SK-N-SH treated with all-trans-retinoic acid at 6 μM for 48 hours (cell line): Measurements from ENCODE around the gene SMYD3.

Experiments used
- ATAC-seq: fragments of 200-7000 bp; cut with Tn5 transposase; 3 replicates; pipeline ENCODE4 v1.9.1; 2020; ENCODE audit warnings: mild to moderate bottlenecking, moderate library complexity
- BACH2 ChIP-seq: fragments of 250-450 bp; sonication (Bioruptor Pico); IDR thresholded peaks from 2 replicates; pipeline ENCODE4 v1.9.0; 2021; ENCODE audit warnings: mild to moderate bottlenecking, borderline replicate concordance
- CSDC2 ChIP-seq: fragments of 250-450 bp; sonication (Bioruptor Pico); IDR thresholded peaks from 2 replicates; pipeline ENCODE4 v1.5.0; 2020; ENCODE audit warnings: mild to moderate bottlenecking, moderate library complexity
- ESRRG ChIP-seq: fragments of 250-450 bp; sonication (Bioruptor Pico); IDR thresholded peaks from 2 replicates; pipeline ENCODE4 v1.6.1; 2021; ENCODE audit warnings: mild to moderate bottlenecking
- GLIS3 ChIP-seq: fragments of 250-450 bp; sonication (Bioruptor Pico); IDR thresholded peaks from 2 replicates; pipeline ENCODE4 v1.5.0; 2020; ENCODE audit warnings: mild to moderate bottlenecking, moderate library complexity
- ISL1 ChIP-seq: fragments of 250-450 bp; sonication (Bioruptor Pico); IDR thresholded peaks from 2 replicates; pipeline ENCODE4 v2.1.2; 2022; ENCODE audit warnings: mild to moderate bottlenecking, moderate library complexity
- OSR1 ChIP-seq: fragments of 250-450 bp; sonication (Bioruptor Pico); IDR thresholded peaks from 2 replicates; pipeline ENCODE4 v1.8.0; 2022; ENCODE audit warnings: moderate library complexity, mild to moderate bottlenecking, inconsistent platforms
- PATZ1 ChIP-seq: fragments of 250-450 bp; sonication (Bioruptor Pico); IDR thresholded peaks from 2 replicates; pipeline ENCODE4 v1.8.0; 2020; ENCODE audit warnings: mild to moderate bottlenecking, moderate library complexity, borderline replicate concordance
- PPARA ChIP-seq: fragments of 250-450 bp; sonication (Bioruptor Pico); IDR thresholded peaks from 2 replicates; pipeline ENCODE4 v1.5.0; 2020; ENCODE audit warnings: mild to moderate bottlenecking, borderline replicate concordance
- RARB ChIP-seq: fragments of 250-450 bp; sonication (Bioruptor Pico); IDR thresholded peaks from 2 replicates; pipeline ENCODE4 v1.8.0; 2021; ENCODE audit warnings: mild to moderate bottlenecking, moderate library complexity
- SNAI2 ChIP-seq: fragments of 250-450 bp; sonication (Bioruptor Pico); IDR thresholded peaks from 2 replicates; pipeline ENCODE4 v1.5.0; 2020; ENCODE audit warnings: mild to moderate bottlenecking, moderate library complexity
- TCF4 ChIP-seq: fragments of 250-450 bp; sonication (Bioruptor Pico); IDR thresholded peaks from 2 replicates; pipeline ENCODE4 v1.8.0; 2021; ENCODE audit warnings: mild to moderate bottlenecking, moderate library complexity, borderline replicate concordance
- TOX ChIP-seq: fragments of 250-450 bp; sonication (Bioruptor Pico); IDR thresholded peaks from 2 replicates; pipeline ENCODE4 v1.8.0; 2021; ENCODE audit warnings: mild to moderate bottlenecking, moderate library complexity, borderline replicate concordance
- ZC3H10 ChIP-seq: fragments of 250-450 bp; sonication (Bioruptor Pico); IDR thresholded peaks from 2 replicates; pipeline ENCODE4 v1.5.1; 2021; ENCODE audit warnings: mild to moderate bottlenecking, moderate library complexity
- ZFP3 ChIP-seq: fragments of 250-450 bp; sonication (Bioruptor Pico); IDR thresholded peaks from 2 replicates; pipeline ENCODE4 v1.5.0; 2020; ENCODE audit warnings: mild to moderate bottlenecking, moderate library complexity
- ZFP30 ChIP-seq: fragments of 450-650 bp; formaldehyde crosslinking; IDR thresholded peaks from 2 replicates; pipeline ENCODE4 v1.5.0; 2022; ENCODE audit warnings: mild to moderate bottlenecking, moderate library complexity
- ZNF565 ChIP-seq: fragments of 450-650 bp; formaldehyde crosslinking; conservative IDR thresholded peaks from 2 replicates; pipeline ENCODE4 v1.5.0; 2020; ENCODE audit warnings: low read depth, mild to moderate bottlenecking, moderate library complexity
- ZNF70 ChIP-seq: fragments of 450-650 bp; formaldehyde crosslinking; IDR thresholded peaks from 2 replicates; pipeline ENCODE4 v1.5.0; 2020; ENCODE audit warnings: mild to moderate bottlenecking, moderate library complexity
- ZNF8 ChIP-seq: fragments of 450-650 bp; formaldehyde crosslinking; IDR thresholded peaks from 2 replicates; pipeline ENCODE4 v1.5.0; 2020; ENCODE audit warnings: mild to moderate bottlenecking, moderate library complexity
- TF ChIP-seq, protein P1 (sequence below): fragments of 250-450 bp; sonication (Bioruptor Pico); IDR thresholded peaks from 2 replicates; pipeline ENCODE4 v1.8.0; 2021; ENCODE audit warnings: low read depth, mild to moderate bottlenecking, moderate library complexity, borderline replicate concordance
- TF ChIP-seq, protein P2 (sequence below): fragments of 250-450 bp; sonication (Bioruptor Pico); IDR thresholded peaks from 2 replicates; pipeline ENCODE4 v1.5.1; 2021; ENCODE audit warnings: mild to moderate bottlenecking, moderate library complexity
- TF ChIP-seq, protein P3 (sequence below): fragments of 250-450 bp; sonication (Bioruptor Pico); IDR thresholded peaks from 2 replicates; pipeline ENCODE4 v1.5.0; 2020; ENCODE audit warnings: mild to moderate bottlenecking, moderate library complexity
- TF ChIP-seq, protein P4 (sequence below): fragments of 250-450 bp; sonication (Bioruptor Pico); IDR thresholded peaks from 2 replicates; pipeline ENCODE4 v1.5.1; 2020; ENCODE audit warnings: low read depth, mild to moderate bottlenecking, moderate library complexity

The SMYD3 gene

DNA sequence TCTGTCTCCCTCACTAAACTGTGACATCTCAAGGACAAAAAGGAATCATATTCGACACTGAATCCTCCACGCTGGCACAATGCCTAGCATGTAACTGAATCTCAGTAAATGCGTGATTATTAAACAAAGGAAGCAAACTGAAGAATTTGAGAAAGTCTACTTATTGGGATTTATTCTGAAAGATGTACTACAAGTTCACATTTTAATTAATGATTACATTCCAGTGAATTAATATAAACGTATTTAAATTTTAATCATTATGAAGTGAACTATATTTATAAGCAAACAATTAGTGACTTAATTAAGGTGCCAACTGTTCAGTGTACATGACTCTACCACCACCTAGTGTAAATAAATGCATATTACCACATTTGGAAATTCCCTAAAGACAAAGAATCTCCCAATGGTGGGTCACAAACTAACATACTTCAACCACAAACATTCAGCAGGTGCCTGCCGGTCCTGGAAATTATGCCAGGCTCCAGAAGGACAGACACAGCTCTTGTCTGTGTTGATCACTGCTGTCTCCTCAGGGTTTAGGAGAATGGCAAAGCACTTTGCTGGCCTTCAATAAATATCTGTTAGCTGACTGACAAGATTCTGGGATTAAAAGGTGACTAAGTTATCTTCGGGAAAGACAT lies 56.3 kb downstream of the SMYD3 start:
- ATAC-seq: peak; percentile 72
- TF ChIP-seq ZNF565 (CRISPR knock-in tag) (no peak), SNAI2 (no peak)
- TF ChIP-seq, all 23 proteins: peak for 0

- TF ChIP-seq ISL1: no peak
- no peak for TF ChIP-seq CSDC2
- TF ChIP-seq ZNF565 (CRISPR knock-in tag): no peak
- TF ChIP-seq SNAI2: no peak
- TF ChIP-seq GLIS3 (CRISPR knock-in tag): no peak
- TF ChIP-seq, protein P1, sequence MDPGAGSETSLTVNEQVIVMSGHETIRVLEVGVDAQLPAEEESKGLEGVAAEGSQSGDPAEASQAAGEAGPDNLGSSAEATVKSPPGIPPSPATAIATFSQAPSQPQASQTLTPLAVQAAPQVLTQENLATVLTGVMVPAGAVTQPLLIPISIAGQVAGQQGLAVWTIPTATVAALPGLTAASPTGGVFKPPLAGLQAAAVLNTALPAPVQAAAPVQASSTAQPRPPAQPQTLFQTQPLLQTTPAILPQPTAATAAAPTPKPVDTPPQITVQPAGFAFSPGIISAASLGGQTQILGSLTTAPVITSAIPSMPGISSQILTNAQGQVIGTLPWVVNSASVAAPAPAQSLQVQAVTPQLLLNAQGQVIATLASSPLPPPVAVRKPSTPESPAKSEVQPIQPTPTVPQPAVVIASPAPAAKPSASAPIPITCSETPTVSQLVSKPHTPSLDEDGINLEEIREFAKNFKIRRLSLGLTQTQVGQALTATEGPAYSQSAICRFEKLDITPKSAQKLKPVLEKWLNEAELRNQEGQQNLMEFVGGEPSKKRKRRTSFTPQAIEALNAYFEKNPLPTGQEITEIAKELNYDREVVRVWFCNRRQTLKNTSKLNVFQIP (CRISPR knock-in tag): no peak
- no peak for TF ChIP-seq OSR1 (CRISPR knock-in tag)
- TF ChIP-seq PATZ1: no peak
- TF ChIP-seq, protein P2, sequence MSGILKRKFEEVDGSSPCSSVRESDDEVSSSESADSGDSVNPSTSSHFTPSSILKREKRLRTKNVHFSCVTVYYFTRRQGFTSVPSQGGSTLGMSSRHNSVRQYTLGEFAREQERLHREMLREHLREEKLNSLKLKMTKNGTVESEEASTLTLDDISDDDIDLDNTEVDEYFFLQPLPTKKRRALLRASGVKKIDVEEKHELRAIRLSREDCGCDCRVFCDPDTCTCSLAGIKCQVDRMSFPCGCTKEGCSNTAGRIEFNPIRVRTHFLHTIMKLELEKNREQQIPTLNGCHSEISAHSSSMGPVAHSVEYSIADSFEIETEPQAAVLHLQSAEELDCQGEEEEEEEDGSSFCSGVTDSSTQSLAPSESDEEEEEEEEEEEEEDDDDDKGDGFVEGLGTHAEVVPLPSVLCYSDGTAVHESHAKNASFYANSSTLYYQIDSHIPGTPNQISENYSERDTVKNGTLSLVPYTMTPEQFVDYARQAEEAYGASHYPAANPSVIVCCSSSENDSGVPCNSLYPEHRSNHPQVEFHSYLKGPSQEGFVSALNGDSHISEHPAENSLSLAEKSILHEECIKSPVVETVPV: no peak
- TF ChIP-seq BACH2 (CRISPR knock-in tag): no peak
- no peak for TF ChIP-seq ZC3H10
- TF ChIP-seq, protein P3, sequence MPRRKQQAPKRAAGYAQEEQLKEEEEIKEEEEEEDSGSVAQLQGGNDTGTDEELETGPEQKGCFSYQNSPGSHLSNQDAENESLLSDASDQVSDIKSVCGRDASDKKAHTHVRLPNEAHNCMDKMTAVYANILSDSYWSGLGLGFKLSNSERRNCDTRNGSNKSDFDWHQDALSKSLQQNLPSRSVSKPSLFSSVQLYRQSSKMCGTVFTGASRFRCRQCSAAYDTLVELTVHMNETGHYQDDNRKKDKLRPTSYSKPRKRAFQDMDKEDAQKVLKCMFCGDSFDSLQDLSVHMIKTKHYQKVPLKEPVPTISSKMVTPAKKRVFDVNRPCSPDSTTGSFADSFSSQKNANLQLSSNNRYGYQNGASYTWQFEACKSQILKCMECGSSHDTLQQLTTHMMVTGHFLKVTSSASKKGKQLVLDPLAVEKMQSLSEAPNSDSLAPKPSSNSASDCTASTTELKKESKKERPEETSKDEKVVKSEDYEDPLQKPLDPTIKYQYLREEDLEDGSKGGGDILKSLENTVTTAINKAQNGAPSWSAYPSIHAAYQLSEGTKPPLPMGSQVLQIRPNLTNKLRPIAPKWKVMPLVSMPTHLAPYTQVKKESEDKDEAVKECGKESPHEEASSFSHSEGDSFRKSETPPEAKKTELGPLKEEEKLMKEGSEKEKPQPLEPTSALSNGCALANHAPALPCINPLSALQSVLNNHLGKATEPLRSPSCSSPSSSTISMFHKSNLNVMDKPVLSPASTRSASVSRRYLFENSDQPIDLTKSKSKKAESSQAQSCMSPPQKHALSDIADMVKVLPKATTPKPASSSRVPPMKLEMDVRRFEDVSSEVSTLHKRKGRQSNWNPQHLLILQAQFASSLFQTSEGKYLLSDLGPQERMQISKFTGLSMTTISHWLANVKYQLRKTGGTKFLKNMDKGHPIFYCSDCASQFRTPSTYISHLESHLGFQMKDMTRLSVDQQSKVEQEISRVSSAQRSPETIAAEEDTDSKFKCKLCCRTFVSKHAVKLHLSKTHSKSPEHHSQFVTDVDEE (CRISPR knock-in tag): no peak
- TF ChIP-seq, protein P4, sequence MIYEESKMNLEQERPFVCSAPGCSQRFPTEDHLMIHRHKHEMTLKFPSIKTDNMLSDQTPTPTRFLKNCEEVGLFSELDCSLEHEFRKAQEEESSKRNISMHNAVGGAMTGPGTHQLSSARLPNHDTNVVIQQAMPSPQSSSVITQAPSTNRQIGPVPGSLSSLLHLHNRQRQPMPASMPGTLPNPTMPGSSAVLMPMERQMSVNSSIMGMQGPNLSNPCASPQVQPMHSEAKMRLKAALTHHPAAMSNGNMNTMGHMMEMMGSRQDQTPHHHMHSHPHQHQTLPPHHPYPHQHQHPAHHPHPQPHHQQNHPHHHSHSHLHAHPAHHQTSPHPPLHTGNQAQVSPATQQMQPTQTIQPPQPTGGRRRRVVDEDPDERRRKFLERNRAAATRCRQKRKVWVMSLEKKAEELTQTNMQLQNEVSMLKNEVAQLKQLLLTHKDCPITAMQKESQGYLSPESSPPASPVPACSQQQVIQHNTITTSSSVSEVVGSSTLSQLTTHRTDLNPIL (CRISPR knock-in tag): no peak
- no peak for TF ChIP-seq ZFP30
- no peak for TF ChIP-seq TCF4 (CRISPR knock-in tag)
- no peak for TF ChIP-seq TOX (CRISPR knock-in tag)
- no peak for TF ChIP-seq ZFP3 (CRISPR knock-in tag)
- TF ChIP-seq ESRRG (CRISPR knock-in tag): no peak
- no peak for TF ChIP-seq PPARA (CRISPR knock-in tag)
- no peak for TF ChIP-seq RARB (CRISPR knock-in tag)
- TF ChIP-seq, all 23 proteins: peak for 0
- no peak for ATAC-seq
These were observed 58.7 kb downstream of the SMYD3 start for GRCh38 chr1:246448373-246448772.

- no peak for TF ChIP-seq ZFP30
- TF ChIP-seq TOX (CRISPR knock-in tag): no peak
- TF ChIP-seq, protein P4 (CRISPR knock-in tag): no peak
- TF ChIP-seq, protein P1 (CRISPR knock-in tag): no peak
- no peak for TF ChIP-seq ZNF70 (CRISPR knock-in tag)
- no peak for TF ChIP-seq ZNF8 (CRISPR knock-in tag)
- no peak for TF ChIP-seq PPARA (CRISPR knock-in tag)
- TF ChIP-seq RARB (CRISPR knock-in tag): no peak
- TF ChIP-seq, protein P2: no peak
- no peak for TF ChIP-seq SNAI2
- peak; percentile 25; the same call in 1 of the 3 replicates for ATAC-seq
These were observed 59.6 kb downstream of the SMYD3 start for GRCh38 chr1:246447501-246447900.
